ENCODE data around the gene FBLN1.

Gene FBLN1

GRCh38 chr22:45594123-45594941 is 91.6 kb downstream of the FBLN1 start:
- no peak for ATAC-seq
- TF ChIP-seq SNAI2 (CRISPR knock-in tag; IDR thresholded peaks at IDR 0.05) (no peak), ZFP3 (CRISPR knock-in tag; IDR thresholded peaks at IDR 0.05) (no peak), ZNF565 (CRISPR knock-in tag; conservative IDR thresholded peaks at IDR 0.05; ENCODE audit: low read depth) (no peak), ARNTL (CRISPR knock-in tag; IDR thresholded peaks at IDR 0.05; ENCODE audit: borderline replicate concordance, low read depth) (no peak), PPARA (CRISPR knock-in tag; IDR thresholded peaks at IDR 0.05; ENCODE audit: borderline replicate concordance) (no peak), CREB5 (CRISPR knock-in tag; IDR thresholded peaks at IDR 0.05; ENCODE audit: low read depth) (no peak), CSDC2 (CRISPR knock-in tag; IDR thresholded peaks at IDR 0.05) (no peak), ZFP30 (CRISPR knock-in tag; IDR thresholded peaks at IDR 0.05) (no peak), BACH2 (CRISPR knock-in tag; IDR thresholded peaks at IDR 0.05; ENCODE audit: borderline replicate concordance) (no peak), PATZ1 (CRISPR knock-in tag; IDR thresholded peaks at IDR 0.05; ENCODE audit: borderline replicate concordance) (no peak), CSRNP3 (CRISPR knock-in tag; IDR thresholded peaks at IDR 0.05) (no peak), RARB (CRISPR knock-in tag; IDR thresholded peaks at IDR 0.05) (no peak), POU6F1 (CRISPR knock-in tag; IDR thresholded peaks at IDR 0.05; ENCODE audit: borderline replicate concordance, low read depth) (no peak), TSHZ2 (CRISPR knock-in tag; IDR thresholded peaks at IDR 0.05) (no peak), ZNF70 (CRISPR knock-in tag; IDR thresholded peaks at IDR 0.05) (no peak), ZNF8 (CRISPR knock-in tag; IDR thresholded peaks at IDR 0.05) (no peak), OSR1 (CRISPR knock-in tag; IDR thresholded peaks at IDR 0.05) (no peak)

- no peak for ATAC-seq
- no peak for TF ChIP-seq CSRNP3 (CRISPR knock-in tag; IDR thresholded peaks at IDR 0.05)
- no peak for TF ChIP-seq TOX (CRISPR knock-in tag; IDR thresholded peaks at IDR 0.05; ENCODE audit: borderline replicate concordance)
- TF ChIP-seq PPARA (CRISPR knock-in tag; IDR thresholded peaks at IDR 0.05; ENCODE audit: borderline replicate concordance), result no peak
These were observed 94.9 kb downstream of the FBLN1 start for GRCh38 chr22:45597460-45598192.
